Urothelium cell line (cell line): ENCODE measurements around the gene ASPN.
"Not testable (repeated sequence)": the region's sequence is repeated elsewhere in the genome, so short reads cannot be mapped to it uniquely, and the experiment has no call there.

Source experiments
- DNase-seq: peaks from one replicate; pipeline ENCODE4 v3.0.0; 2011; ENCODE audit warnings: low spot score, mixed read lengths
- FAIRE-seq: peaks from 2 replicates; lab custom pipeline; 2011; peaks lifted over from hg19 to GRCh38; lab: Jason Lieb, UNC

ASPN gene

DNA sequence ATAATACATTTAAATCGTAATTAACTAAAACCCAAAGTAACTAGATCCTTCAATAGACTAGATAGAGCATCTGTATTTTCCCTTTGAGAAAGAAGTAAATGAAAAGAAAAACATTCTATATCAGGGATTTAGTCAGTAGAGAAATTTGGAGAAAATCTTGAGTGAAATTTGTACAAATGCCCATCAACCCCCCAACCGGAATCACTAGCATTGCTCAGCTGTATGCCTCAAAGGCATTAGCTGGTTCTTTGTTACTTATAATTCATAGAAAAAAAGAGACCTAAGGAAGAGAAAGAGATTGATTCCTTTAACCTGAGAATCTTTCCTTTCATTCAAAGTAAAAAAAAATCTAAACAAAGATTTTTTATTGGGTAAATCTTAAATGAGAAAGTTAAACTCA is 58.7 kb downstream of the ASPN start:
- FAIRE-seq: no peak
- no peak for DNase-seq

DNA sequence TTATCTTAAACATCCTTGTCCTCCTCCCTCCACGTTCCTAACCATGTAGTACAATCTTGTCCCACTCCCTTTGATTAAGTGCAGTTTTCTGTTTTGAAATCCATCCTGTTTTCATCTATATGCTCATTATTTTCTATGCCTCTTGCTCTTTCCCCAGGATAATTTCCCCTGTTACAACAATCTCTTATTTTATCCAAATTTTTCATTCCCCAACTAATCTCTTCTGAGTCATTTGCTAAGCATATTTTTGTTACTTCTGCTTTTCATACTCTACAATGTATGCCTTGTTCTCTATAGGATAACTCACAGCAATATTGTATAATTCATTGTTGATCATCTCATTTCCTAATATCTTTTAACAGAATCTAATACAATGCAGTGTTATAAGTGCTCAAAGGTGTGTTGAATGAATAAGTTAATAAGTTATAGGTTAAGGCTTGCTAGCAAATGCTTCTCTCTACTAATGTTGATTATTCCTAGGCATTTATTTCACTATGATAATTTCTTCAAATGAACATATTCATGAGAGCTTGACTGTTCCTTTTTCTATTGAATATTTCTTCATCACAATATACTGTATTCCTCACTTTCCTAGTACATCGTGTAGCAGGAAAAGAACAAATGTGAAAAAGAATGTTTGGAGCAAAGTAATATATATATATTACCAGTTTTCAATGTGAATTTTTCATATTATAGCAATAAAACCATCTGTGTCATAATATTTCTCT is 59.5 kb downstream of the ASPN start:
- no peak for DNase-seq
- FAIRE-seq: no peak

DNA sequence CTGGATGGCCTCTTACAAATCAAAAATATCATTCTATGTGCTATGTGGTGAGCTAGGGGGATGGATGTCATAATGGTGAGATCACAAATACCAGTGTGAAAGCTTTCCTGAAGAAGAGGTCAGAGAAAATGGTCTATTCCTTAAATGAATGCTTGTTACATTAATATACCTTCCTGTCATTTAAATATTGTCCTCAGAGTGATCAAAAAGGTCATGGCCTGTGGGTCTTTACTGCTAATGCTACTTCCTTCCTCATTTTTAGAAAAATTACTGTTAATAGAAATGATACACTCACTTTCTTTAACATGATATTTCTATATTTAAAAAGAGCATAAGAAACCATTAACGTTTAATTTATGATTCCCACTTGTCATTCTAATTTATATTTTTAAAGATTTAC is 67.7 kb downstream of the ASPN start:
- FAIRE-seq (no peak), DNase-seq (no peak)

DNA sequence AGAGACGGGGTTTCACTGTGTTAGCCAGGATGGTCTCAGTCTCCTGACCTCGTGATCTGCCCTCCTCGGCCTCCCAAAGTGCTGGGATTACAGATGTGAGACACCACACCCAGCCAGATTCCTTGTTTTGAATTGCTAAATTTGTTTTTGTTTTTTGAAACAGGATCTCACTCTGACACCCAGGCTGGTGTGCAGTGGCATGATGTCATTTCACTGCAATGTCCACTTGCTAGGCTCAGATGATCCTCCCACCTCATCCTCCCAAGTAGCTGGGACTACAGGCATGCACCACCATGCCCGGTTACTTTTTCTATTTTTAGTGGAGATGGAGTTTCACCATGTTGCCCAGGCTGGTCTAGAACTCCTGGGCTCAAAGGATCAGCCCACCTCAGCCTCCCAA is 71.1 kb downstream of the ASPN start:
- not testable (repeated sequence) for DNase-seq, FAIRE-seq

DNA sequence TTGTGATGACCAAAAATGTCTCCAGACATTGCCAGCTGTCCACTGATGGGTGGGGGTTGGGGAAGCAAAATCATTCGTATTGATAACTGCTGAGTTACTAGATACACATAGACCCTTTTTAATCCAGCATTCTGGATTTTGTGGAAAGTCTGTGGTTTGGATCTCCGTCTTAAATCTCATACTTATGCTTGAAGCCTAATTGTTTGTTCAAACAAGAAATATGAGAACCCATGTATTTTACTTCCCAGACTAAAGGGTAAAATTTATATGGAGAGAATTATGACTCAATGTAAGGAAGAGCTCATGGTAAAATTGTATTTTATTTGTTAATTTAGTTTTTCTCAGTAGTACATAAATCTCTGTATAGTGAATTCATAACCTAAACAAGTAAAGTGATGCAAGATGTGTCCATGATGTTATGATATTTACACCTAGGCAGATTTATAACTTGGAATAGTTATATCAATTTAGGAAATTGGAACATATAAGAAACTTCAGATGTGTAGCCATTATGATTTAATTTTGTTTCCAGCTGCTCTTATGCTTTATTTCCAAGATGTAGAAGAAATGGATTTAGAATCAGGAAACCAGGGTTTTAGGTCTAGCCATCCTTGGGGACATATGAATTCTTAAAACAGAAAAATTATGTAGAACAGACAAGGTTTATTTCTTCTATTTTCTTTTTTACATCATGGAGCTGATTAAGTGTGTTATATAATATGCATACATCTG is 73.4 kb downstream of the ASPN start:
- FAIRE-seq: no peak
- no peak for DNase-seq

DNA sequence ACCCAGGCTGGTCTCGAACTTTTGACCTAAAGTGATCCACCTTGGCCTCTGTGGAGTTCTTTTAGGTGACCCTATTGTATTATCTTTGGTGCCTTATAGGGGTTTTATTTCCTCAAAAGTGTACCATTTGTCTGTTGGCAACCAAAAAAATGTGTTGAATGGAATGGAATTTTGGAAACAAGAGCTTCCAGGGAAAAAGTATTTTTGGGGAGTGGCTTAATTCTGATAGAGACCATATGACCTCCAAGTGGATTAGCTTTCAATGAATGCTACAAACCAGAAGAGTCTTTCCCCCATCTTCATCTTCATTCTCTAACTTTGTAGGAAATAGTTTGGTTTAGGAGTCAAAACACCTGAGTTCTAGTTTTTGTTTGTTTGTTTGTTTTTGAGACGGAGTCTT is 74.5 kb downstream of the ASPN start:
- FAIRE-seq (no peak), DNase-seq (no peak)

DNA sequence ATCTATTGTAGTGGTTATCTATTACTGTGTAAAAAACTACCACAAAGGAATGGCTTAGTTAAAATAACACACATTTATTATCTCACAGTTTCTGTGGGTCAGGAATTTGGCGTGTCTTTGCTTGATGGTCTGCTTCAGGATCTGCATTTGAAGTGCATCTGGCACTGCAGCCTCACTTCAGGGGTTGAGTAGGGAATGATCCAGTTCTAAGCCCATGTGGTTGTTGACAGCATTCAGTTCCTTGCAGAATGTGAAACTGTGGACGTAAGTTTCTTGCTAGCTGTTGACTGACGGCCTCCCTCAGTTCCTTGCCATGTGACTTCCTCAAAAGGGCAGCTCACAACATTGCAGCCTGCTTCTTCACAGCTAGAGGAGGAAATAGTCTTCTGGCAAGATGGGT is 75.8 kb downstream of the ASPN start:
- FAIRE-seq (no peak), DNase-seq (no peak)
